ENCODE results near the gene CEP85L.
A peak's percentile ranks its signal among the peaks of the same experiment; 100 is the strongest.

CEP85L gene

GRCh38 chr6:118651282-118652050 is at the start of gene CEP85L:
CEP85L (minus strand) TSS chr6:118651591; CDS start chr6:118651269, 322 bp downstream.
- DNase-seq = peak; percentile 83

- DNase-seq = no peak
Observed at GRCh38 chr6:118700531-118700930, 49.1 kb upstream of the CEP85L start.

- no peak for DNase-seq
Observed at GRCh38 chr6:118697554-118697953, 46.2 kb upstream of the CEP85L start.

DNA sequence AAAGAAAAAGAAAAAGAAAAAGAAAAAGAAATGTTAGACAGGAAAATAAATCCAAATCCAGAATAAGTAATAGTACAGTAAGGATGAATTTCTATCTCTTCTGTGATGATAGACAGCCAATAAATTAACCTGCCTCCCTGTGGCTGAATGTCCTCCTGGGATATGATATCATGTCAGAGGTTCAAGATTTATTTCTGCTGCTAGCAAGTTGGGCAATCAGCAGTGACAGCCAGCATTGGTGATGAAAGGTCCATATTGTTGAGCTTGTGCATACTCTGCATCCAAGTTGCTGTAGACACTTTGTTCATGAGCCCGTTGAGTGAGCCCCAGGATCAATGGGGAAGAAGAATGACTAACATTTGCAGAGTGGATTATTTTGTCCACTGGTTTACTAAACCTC is 44.9 kb upstream of the CEP85L start:
- DNase-seq = no peak

- no peak for DNase-seq
Observed at GRCh38 chr6:118693562-118693961, 42.2 kb upstream of the CEP85L start.

- DNase-seq = no peak
Observed at GRCh38 chr6:118685823-118686449, 34.5 kb upstream of the CEP85L start.

GRCh38 chr6:118683881-118684872 is 32.8 kb upstream of the CEP85L start:
- DNase-seq = no peak

DNA sequence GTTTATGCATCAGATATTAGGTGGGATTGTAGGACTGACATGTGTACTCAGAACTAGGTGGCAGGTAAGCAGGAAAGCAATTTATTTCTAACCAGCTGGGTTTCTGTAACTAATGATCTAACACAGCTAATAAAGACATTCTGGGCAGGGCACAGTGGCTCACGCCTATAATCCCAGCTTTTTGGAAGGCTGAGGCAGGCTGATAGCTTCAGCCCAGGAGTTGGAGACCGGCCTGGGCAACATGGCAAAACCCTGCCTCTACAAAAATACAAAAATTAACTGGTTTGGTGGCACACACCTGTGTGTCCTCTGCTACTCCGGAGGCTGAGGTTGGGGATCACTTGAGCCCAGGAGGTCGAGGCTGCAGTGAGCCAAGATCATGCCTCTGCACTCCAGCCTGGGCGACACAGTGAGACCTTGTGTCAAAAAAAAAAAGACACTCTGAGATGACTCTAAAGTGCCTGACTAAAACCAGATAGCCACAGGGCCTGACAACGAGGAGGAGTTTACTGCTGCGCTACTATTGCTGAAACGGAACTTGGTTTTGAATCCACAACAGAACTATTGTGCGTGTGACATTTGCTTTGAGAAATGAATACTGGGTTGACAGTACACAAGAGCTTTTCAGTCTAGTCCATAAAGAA is 29.2 kb upstream of the CEP85L start:
- no peak for DNase-seq

DNA sequence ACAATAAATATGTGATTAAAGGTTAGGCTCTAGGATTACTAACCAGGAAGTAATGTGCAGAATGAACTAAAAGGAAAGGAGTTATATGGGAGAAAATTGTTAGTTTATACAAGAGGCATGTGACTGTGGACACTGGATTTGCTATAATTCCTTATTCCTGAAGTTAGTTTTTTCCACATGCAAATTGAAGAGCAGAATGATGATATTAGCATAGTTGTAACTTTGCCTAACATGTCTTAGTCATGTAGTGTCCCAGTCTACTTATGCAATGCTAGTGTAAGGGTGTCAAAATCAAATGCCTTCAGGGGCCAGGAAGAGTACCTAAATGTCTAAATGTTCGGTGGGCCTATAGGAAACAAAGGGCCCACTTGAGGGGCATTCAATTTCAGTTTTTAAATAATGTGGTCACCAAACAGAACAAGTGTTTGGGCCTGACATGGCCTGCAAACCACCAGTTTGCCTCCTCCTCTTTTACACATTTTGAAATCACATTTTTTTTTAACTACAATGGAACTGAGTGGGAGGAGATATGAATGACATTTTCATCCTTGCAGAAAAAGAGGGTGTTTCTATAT is 28.0 kb upstream of the CEP85L start:
- no peak for DNase-seq

GRCh38 chr6:118678866-118679265 is 27.5 kb upstream of the CEP85L start:
- DNase-seq = no peak

DNA sequence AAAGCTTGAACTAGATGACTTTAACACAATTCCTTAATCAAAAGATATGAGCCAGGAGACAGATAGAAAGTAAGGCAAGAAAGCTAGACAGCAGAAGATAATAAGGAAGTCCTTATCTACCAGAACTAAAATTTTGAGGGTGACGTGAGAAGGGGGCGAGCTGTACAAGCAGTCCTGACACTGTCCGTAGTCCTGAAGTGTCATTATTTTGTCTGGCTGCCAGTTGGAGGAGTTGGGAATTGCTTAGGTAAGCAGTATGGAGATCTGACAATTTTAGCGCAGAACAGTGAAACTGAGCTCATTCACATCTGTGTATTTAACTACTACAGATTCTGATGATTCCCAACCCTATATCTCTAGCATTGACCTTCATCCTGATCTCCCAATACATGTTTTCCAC is 25.8 kb upstream of the CEP85L start:
- DNase-seq = no peak

- no peak for DNase-seq
Observed at GRCh38 chr6:118675225-118675624, 23.8 kb upstream of the CEP85L start.

DNA sequence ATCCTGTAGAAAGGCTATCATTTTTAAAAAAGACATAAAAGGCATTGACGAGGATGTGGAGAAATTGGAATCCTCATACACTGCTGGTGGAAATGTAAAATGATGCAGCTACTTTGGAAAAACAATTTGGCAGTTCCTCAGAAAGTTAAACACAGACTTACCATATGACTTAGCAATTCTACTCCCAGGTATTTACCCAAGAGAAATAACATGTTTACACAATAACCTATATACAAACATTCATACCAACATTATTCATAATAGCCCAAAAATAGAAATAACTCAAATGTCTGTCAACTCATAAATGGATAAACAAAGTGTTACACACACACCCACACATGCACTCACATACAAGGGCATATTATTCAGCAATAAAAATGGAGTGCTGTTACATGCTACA is 23.4 kb upstream of the CEP85L start:
- no peak for DNase-seq

DNA sequence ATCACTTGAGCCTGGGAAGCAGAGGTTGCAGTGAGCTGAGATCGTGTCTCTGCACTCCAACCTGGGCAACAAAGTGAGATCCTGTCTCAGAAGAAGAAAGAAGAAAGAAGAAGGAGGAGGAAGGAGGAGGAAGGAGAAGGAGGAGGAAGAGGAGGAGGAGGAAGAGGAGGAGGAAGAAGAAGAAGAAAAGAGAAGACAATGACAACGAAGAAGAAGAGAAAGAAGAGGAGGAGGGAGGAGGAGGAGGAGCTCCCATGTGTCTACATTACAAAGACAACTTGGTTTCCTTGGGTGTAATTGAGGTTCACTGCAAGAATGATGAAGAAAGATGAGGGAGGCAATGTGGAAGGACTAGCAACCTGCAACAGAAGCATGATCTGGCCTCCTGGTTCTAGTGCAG is 21.3 kb upstream of the CEP85L start:
- no peak for DNase-seq

DNA sequence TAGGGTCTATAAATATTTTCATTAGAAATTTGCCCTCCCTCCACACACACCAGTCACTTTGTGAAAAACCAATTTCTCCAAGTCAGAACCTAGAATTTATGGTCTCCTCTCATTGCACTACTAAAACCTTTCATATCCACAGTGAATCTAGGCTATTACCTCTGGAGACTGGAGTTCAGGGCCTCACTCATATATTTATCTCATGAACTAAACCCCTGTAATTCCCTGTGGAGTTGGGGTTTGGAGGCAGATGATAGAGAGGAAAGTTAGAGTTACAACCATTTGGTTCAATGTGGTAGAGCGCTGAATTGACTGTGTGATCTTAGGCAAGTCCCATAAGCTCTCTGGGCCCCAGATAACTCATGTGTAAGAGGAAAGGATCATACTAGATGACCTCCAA is 18.2 kb upstream of the CEP85L start:
- no peak for DNase-seq

GRCh38 chr6:118668761-118669385 is 17.5 kb upstream of the CEP85L start:
- no peak for DNase-seq

- DNase-seq = no peak
Observed at GRCh38 chr6:118667988-118668387, 16.6 kb upstream of the CEP85L start.

DNA sequence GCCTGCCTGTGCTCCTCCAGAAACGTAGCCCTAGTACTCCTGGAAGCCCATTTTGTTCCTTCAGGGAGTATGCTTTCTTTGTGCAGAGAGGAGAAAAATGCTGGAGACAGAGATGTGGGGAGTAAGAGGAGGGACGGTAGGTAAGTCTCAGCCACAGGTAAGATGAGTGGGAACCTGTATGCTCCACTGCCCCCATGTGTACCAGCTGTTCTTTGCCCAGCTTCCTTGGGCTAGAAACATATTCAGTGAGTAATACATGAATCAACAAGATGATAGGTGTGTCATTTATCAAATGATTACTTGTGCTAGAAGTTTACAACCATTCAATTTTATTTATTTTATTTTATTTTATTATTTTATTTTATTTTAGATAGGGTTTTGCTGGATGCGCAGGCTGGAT is 13.6 kb upstream of the CEP85L start:
- no peak for DNase-seq

- no peak for DNase-seq
Observed at GRCh38 chr6:118663993-118664985, 12.9 kb upstream of the CEP85L start.

DNA sequence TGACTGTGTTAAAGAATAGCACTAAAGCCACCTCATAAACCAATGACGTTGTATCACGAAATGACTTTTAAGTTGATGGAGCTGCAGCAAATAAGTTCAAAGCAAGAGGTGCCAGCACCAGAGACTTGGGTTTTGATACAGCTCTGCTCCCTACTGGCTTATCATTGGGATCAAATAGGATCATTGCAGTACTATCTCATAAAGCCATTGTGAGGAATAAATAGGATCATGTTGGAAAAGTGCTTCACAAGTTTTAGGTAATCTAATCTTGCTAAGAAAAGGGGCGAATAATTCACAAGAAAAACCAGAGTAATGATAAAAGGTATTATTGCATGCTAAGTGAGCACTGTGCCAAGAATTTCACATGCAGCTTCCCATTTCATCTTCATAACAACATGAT is 10.4 kb upstream of the CEP85L start:
- no peak for DNase-seq

DNA sequence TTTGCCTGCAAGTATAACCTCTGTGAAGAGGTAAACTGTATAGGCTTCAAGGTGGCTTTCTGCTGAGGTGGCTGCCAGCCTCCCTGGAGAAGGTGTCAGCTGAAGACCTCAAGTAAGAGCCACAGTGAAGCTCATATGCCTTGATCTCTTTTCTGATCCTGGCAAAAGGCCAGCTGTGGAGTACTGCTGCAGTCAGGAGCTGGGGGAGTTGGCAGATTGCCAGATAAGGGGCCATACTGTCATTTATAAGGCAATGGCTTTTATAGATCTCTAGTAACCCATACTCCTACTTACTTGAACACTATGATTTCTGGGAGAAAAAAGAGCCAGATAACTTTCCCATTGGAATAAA is 8.8 kb upstream of the CEP85L start:
- DNase-seq = peak; percentile 89
